Measurements from ENCODE around the gene TWNK.

DNA sequence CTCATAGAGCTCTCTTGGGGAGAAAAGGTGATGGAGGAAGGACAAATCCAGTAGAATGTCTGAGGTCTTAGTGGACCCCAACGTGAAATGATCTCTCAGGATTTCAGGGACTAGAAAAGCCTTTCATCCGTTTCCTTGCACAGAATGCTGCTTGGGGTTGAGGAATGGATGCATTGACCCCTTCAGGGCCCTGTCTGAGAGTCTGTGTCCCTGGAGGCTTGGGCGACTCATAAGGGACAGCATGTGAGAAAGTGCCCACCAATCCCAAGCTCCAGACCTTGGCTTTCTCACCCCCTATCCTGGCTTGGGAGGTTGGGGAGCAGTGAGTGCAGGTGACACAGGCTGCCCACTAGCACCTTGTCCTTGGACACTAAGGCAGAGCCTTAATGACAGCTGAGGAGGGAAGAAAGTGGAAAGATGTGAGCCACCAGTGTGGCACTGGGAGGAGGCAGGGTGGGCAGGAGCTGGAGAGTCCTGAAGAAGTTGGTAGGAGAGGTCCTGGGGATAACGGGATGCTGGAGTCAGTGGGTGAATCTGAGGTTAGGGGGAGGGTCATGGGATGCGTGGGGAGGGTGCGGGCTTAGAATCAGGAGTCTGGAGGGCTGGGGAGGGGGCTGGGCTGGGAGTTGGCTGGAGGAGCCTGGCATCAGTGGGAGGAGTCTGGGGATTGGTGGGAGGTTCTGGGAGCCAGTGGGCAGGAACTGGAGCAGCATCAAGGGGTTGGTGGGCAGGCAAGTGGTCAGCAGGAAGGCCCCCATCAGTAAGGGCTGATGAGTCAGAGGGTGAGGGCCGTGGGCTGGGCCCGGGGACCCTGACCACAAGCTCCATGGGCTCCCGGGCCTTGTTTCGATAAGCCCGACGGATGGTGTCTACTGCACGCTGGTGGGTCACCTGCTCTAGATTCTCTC, 20.8 kb downstream of the TWNK start:
- TF ChIP-seq CTCF (IDR thresholded peaks at IDR 0.05; ENCODE audit: low read depth, low read length) (no peak), EZH2phosphoT487 (IDR thresholded peaks at IDR 0.05; ENCODE audit: low read depth) (no peak)

All from OCI-LY3 (cell line).